ENCODE data around the gene SOX13. TPM values are rescaled to one million over a fixed set of nuclear protein-coding genes. Genes with fewer than 3 reads are reported as not detected.

SOX13 gene
- total RNA-seq, 1 experiment from 2014 or later: 171 TPM

DNA sequence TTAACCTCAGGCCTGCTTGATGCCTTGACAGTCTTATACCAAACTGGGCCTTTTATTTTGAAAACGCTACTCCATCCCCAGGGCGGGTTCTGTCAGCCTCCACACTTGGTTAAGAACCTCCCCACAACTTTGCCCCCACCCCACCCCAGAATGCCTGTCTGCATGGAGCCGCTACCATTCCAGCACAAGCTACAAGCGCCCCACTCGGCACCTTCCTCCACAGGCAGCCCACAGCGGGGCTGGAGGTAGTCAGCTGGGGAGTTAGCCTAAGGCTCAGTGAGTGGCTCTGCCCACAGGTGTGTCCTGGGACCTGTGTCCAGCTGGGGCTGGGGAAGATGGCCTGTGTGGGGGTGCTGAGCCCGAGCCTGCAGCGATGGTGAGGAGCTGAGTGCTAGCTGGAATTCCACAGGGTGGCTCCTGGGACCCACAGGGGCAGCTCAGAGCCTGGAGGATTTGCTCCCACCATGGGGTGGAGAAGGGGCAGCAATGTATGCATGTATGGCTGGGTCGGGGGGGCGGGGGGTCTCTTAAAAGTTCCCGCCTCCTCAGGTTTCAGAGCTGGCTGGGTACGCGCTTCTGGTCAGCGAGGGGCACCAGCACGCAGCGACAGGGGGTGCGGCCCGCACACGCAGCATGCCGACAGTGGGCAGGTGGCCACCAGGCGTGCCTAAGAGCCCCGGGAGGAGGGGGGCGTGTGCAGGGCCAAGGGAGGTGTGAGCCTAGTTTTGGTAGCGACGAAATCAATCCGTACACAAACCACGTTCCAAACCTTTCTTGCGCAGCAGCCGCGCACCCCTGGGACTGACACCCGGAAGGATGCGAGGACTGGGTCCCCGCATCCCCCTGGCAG lies 78.0 kb downstream of the SOX13 start:
- DNase-seq (ENCODE audit: low spot score): peak; percentile 43
- peaks cover 45% of the 10 kb centered on the region for H3K4me1 Mint-ChIP-seq
- TF ChIP-seq GRHL2 (CRISPR knock-in tag; IDR thresholded peaks at IDR 0.05; ENCODE audit: insufficient replicate concordance, severe bottlenecking): no peak
- TF ChIP-seq CTCF (IDR thresholded peaks at IDR 0.05): no peak
- TF ChIP-seq, protein P1, sequence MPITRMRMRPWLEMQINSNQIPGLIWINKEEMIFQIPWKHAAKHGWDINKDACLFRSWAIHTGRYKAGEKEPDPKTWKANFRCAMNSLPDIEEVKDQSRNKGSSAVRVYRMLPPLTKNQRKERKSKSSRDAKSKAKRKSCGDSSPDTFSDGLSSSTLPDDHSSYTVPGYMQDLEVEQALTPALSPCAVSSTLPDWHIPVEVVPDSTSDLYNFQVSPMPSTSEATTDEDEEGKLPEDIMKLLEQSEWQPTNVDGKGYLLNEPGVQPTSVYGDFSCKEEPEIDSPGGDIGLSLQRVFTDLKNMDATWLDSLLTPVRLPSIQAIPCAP (CRISPR knock-in tag; IDR thresholded peaks at IDR 0.05): 0 out of 2 replicates have a peak, but pooled peaks have one; percentile 23
- H3K27me3 Mint-ChIP-seq (ENCODE audit: low read depth): peaks cover 29% of the 10 kb centered on the region
- H3K27ac Mint-ChIP-seq: no peak overlapping the region
- POLR2A ChIA-PET: interaction anchor here (0.6 to 1.8 kb wide), 6 partner anchors 12 to 510 kb away, joined by 3 to 5 read pairs (median 4); no protein-coding TSS in a partner anchor
- no peaks in the 10 kb centered on the region for H3K9me3 Mint-ChIP-seq
- H3K36me3 Mint-ChIP-seq: no peaks in the 10 kb centered on the region
- H3K4me3 Mint-ChIP-seq: peak overlapping the region; percentile 73
- CTCF ChIA-PET: interaction anchor here (0.6 to 3.1 kb wide), 14 partner anchors 9 to 290 kb away, joined by 3 to 29 read pairs (median 7); partner anchors contain the start of gene GOLT1A
- ATAC-seq: peak; percentile 2; the same call in 1 of the 2 replicates

DNA sequence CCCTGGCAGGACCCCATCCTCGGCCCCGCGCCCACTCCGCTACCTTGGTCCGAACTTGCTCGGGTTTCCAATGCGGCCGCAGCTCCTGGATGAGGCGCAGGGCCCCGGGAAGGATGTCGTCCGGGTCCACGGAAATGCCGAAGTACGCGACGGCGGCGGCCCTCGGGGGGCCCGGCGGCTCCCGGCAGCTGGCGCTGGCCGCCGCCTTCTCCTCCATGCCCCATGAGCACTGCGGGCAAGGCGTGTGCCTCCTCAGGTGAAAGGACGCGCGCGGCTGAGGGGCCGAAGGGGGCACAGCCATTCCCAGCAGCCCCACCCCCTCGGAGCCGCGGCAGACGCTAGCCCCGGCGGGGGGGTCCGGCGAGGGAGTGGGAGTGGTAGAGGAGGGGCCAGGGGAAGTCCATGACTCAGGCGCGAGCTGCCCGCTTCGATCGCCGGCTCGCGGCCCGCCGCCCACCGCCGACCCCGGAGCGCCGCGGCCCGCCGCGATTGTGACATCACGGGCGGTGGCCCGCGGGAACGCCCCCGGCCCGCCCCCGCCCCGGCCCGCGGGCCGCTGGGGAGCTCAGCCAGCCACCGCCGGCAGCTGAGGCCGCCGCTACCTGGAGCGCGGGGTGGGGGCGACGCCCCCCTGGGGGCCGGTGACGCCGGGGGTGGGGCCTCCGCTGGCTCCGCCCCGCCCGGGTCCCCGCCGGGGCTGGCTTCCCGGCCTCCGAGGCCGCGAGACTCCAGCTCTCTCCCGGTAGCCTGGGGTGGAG lies 78.8 kb downstream of the SOX13 start, which contains the start of gene ETNK2:
ETNK2 (minus strand) TSS at position 493 of the 758 bp plus-strand sequence; CDS start at position 301, 192 bp downstream.
- no peak within 1 kb of the TSS for H3K27ac Mint-ChIP-seq
- peak within 1 kb of the TSS; percentile 73 for H3K4me3 Mint-ChIP-seq
- no peaks in the 10 kb centered on the region for H3K36me3 Mint-ChIP-seq
- peaks cover 39% of the 10 kb centered on the region for H3K4me1 Mint-ChIP-seq
- no peak for TF ChIP-seq ZMAT4 (CRISPR knock-in tag; IDR thresholded peaks at IDR 0.05)
- no peak for TF ChIP-seq NFE2L1 (CRISPR knock-in tag; IDR thresholded peaks at IDR 0.05)
- TF ChIP-seq RELA (CRISPR knock-in tag; IDR thresholded peaks at IDR 0.05; ENCODE audit: borderline replicate concordance): 0 out of 2 replicates have a peak, but pooled peaks have one; percentile 70
- TF ChIP-seq NR3C1 (CRISPR knock-in tag; conservative IDR thresholded peaks at IDR 0.05; ENCODE audit: low read depth): 0 out of 2 replicates have a peak, but pooled peaks have one; percentile 10
- TF ChIP-seq, protein P2, sequence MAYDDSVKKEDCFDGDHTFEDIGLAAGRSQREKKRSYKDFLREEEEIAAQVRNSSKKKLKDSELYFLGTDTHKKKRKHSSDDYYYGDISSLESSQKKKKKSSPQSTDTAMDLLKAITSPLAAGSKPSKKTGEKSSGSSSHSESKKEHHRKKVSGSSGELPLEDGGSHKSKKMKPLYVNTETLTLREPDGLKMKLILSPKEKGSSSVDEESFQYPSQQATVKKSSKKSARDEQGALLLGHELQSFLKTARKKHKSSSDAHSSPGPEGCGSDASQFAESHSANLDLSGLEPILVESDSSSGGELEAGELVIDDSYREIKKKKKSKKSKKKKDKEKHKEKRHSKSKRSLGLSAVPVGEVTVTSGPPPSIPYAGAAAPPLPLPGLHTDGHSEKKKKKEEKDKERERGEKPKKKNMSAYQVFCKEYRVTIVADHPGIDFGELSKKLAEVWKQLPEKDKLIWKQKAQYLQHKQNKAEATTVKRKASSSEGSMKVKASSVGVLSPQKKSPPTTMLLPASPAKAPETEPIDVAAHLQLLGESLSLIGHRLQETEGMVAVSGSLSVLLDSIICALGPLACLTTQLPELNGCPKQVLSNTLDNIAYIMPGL (CRISPR knock-in tag; IDR thresholded peaks at IDR 0.05): peak; percentile 57; the same call in 1 of the 2 replicates
- TF ChIP-seq FOXP1 (CRISPR knock-in tag; IDR thresholded peaks at IDR 0.05; ENCODE audit: borderline replicate concordance): 0 out of 2 replicates have a peak, but pooled peaks have one; percentile 33
- TF ChIP-seq, protein P3, sequence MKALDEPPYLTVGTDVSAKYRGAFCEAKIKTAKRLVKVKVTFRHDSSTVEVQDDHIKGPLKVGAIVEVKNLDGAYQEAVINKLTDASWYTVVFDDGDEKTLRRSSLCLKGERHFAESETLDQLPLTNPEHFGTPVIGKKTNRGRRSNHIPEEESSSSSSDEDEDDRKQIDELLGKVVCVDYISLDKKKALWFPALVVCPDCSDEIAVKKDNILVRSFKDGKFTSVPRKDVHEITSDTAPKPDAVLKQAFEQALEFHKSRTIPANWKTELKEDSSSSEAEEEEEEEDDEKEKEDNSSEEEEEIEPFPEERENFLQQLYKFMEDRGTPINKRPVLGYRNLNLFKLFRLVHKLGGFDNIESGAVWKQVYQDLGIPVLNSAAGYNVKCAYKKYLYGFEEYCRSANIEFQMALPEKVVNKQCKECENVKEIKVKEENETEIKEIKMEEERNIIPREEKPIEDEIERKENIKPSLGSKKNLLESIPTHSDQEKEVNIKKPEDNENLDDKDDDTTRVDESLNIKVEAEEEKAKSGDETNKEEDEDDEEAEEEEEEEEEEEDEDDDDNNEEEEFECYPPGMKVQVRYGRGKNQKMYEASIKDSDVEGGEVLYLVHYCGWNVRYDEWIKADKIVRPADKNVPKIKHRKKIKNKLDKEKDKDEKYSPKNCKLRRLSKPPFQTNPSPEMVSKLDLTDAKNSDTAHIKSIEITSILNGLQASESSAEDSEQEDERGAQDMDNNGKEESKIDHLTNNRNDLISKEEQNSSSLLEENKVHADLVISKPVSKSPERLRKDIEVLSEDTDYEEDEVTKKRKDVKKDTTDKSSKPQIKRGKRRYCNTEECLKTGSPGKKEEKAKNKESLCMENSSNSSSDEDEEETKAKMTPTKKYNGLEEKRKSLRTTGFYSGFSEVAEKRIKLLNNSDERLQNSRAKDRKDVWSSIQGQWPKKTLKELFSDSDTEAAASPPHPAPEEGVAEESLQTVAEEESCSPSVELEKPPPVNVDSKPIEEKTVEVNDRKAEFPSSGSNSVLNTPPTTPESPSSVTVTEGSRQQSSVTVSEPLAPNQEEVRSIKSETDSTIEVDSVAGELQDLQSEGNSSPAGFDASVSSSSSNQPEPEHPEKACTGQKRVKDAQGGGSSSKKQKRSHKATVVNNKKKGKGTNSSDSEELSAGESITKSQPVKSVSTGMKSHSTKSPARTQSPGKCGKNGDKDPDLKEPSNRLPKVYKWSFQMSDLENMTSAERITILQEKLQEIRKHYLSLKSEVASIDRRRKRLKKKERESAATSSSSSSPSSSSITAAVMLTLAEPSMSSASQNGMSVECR (CRISPR knock-in tag; IDR thresholded peaks at IDR 0.05; ENCODE audit: borderline replicate concordance): peak; percentile 51; the same call in 1 of the 2 replicates
- peak; percentile 91 for TF ChIP-seq ZNF423 (CRISPR knock-in tag; IDR thresholded peaks at IDR 0.05)
- no peaks in the 10 kb centered on the region for H3K9me3 Mint-ChIP-seq
- POLR2A ChIA-PET: interaction anchor here (1.3 to 1.8 kb wide), 4 partner anchors 11 to 71 kb away, joined by 3 to 5 read pairs (median 4); no protein-coding TSS in a partner anchor
- peaks cover 29% of the 10 kb centered on the region for H3K27me3 Mint-ChIP-seq (ENCODE audit: low read depth)
- CTCF ChIA-PET: interaction anchor here (0.6 to 3.1 kb wide), 19 partner anchors 8 to 648 kb away, joined by 3 to 29 read pairs (median 4); partner anchors contain the start of gene GOLT1A
- DNase-seq (ENCODE audit: low spot score) (peak; percentile 66), ATAC-seq (peak; percentile 29)

Measured in WTC11 (cell line).